ENCODE measurements around the gene SYCN.
"Not testable (repeated sequence)": the region's sequence is repeated elsewhere in the genome, so short reads cannot be mapped to it uniquely, and the experiment has no call there.

SYCN gene

DNA sequence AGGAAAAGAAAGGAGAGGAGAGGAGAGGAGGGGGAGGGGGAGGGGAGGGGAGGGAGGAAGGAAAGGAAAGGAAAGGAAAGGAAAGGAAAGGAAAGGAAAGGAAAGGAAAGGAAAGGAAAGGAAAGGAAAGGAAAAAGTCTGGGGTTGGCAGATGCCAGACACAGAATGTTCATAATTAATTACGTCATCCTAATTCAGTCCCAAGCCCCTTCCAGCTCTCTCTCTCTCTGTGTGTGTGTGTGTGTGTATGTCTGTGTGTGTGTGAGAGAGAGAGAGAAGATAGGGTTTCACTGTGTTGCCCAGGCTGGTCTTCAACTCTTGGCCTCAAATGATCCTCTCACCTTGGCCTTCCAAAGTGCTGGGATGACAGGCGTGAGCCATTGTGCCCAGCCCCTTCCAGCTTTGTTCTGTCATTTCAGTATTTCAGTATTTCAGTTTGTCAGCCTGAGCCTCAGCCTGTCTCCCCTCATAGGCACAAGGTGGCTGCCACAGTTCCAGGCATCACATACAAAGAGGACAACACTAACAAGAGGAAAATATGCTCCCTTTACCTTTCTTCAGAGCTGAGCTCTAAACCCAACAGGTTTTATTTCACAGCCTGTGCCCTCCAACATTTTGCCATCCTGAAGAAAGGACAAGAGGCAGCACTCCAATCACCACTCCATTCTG lies 26.2 kb upstream of the SYCN start:
- DNase-seq, result no peak

DNA sequence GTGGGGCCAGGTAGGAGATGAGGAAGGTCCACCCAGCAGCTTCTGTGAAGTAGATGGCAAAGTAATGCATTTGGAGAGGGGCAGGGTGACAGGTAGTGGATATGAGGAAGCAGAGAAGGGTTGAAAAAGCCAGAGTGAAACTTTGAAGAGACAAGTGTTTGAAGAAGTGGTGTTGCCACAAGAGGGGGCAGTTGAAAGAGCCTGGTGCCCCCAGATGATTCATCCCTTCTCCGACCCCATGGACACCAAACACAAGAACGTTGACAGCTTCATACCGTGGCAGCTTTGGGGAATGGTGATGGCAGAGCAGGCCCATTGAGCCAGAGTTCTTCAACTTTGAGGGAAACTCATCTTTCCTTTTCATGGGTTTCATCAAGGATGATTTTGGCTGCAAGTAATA lies 20.8 kb upstream of the SYCN start:
- no peak for DNase-seq

DNA sequence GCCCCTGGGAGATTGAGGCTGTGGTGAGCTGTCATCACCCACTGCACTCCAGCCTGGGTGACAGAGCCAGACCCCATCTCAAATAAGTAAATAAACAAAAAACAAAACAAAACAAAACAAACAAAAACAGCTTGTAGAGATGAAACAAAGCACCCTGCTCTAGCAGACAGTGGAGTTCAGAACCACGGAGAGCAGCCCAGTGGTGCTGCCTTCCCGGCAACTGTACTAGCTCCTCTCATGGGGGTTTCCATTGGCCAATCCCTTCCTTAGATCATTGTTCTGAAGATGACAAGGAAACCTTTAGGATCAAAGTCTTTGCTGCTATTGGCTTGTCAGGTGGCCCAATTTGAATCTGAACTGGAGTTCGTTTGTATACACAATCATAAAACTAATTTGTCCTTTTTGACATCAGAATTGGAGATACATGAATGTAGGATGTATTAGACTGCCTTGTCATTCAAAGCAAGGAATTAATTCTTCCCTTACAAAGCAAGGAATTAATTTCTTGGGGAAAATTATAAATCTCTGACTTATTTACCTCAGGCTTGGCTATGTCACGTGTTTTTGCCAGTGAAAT lies 19.7 kb upstream of the SYCN start:
- no peak for DNase-seq

DNA sequence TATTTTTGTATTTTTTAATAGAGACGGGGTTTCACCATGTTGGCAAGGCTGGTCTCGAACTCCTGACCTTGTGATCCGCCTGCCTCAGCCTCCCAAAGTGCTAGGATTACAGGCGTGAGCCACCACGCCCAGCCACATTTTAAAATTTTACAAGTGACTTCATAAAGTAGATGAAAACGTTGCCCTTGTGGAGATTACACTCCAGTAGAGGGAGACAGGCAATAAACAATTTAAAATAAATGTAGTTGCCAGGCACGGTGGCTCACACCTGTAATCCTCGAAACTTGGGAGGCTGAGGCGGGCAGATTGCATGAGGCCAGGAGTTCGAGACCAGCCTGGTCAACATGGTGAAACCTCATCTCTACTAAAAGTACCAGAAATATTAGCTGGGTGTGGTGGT lies 15.0 kb upstream of the SYCN start:
- DNase-seq, result not testable (repeated sequence)

DNA sequence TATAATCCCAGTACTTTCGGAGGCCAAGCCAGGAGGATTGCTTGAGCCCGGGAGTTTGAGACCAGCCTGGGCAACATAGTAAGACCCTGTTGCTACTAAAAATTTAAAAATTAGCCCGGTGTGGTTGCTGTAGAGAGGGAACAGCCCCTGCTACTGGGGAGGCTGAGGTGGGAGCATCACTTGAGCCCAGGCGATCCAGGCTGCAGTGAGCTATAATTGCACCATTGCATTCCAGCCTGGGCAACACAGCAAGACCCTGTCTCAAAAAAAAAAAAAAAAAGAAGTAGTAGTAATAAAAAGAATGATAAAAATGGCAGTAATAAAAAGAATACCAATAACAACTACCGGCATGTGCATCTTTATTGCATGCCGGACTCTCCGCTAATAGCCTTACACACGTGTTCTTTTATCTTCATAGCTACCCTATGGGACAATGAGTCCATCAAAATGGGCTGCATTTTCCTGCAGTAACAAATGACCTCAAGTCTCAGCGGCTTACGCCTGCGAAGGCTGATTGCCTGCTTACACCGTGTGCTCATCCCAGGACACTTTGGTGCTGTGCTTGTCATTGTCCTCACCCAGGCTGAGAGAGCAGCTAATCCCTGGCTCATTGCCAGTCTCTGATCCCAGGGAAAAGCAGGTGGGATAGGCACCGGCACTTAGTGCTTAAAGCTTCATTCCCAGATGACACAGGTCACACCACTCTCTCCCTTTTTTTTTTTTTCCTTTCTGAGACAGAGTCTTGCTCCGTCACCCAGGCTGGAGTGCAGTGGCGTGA lies 14.4 kb upstream of the SYCN start:
- DNase-seq, result no peak

DNA sequence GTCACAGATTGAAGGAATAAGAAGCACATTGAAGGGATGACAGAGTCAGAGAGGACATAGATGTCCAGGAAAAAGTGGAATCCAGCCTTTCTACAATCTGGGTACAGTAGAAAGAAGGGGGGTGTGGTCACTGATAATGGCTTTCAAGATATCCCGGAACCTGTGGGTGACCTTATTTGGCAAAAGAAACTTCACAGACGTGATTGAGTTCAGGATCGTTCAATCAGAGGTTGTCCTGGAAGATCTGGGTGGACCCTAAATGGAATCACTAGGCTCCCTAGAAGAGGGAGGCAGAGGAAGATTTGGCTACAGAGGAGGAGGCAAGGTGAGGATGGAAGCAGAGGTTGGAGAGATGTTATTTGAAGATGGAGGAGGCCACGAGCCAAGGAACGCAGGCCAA lies 13.0 kb upstream of the SYCN start:
- DNase-seq, result no peak

DNA sequence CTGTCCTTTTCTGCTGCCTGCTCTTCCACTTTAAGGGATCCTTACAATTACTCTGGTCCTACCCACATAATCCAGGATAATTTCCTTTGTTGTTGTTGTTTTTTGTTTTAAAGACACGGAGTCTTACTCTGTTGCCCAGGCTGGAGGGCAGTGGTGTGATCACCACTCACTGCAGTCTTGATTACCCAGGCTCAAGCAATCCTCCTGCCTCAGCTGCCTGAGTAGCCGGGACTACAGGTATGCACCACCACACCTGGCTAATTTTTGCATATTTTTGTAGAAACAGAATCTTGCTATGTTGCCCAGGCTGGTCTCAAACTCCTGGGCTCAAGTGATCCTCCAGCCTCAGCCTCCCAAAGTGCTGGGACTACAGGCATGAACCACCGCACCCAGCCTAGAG lies 11.3 kb upstream of the SYCN start:
- DNase-seq, result not testable (repeated sequence)

DNA sequence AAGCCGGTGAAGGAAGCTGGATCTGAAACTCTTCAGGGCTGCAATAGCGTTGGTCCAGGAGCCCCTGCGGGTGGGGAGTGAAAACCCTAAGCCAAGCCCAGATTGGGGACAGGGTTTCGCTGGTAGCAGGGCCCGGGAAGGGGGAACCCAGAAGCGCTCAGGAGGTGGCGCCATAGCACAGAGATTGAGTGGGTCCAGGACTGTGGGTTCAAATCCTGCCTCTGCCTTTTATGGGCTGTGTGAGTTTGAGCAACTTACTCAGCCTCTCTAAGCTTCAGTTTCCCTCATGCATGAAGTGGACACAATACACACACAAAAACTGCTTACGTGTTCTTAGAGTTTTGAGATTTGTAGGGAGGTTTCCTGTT lies 8.3 kb upstream of the SYCN start:
- peak in 1 of 56 donors; percentile 4 for DNase-seq

DNA sequence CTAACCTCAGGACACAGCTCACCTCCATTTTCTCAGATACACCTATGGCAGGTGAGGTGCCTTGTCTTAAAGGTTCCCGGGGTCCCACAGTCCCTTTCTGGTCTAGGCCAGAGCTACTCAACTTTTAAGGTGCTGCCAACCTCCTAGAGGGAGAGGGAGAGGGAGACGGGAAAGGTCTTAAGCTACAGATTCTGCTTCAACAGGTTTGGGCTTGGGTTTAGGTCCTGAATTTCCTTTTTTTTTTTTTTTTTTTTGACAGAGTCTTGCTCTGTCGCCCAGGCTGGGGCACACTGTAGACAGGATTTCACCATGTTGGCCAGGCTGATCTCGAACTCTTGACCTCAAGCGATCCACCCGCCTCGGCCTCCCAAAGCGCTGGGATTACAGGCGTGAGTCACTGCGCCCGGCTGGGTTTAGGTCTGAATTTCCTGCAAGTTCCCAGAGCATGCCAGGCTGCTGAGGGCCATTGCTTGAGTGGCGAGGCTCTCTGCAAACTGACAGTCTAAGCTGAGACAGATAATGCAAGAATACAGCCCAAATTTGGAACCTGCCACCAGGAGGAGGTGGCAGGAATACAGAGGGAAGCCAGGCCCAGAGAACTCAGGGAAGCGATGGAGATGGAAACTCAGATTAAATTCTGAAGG lies 7.8 kb upstream of the SYCN start:
- DNase-seq, result no peak

DNA sequence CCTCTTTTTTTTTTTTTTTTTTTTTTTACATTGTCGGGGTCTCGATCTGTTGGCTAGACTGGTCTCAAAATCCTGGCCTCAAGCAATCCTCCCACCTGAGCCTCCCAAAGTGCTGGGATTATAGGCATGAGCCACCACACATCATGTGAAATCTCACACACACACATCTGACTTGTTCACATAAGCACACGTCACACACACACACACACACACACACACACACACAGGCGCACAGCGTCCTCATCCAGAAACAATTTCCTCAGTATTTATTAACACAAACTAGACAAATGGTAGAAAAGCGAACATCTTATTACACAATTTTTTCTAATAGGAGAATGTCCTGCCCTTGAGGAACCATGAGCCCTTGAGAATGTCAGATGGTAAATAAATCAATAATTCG lies 5.1 kb upstream of the SYCN start:
- no peak for DNase-seq

DNA sequence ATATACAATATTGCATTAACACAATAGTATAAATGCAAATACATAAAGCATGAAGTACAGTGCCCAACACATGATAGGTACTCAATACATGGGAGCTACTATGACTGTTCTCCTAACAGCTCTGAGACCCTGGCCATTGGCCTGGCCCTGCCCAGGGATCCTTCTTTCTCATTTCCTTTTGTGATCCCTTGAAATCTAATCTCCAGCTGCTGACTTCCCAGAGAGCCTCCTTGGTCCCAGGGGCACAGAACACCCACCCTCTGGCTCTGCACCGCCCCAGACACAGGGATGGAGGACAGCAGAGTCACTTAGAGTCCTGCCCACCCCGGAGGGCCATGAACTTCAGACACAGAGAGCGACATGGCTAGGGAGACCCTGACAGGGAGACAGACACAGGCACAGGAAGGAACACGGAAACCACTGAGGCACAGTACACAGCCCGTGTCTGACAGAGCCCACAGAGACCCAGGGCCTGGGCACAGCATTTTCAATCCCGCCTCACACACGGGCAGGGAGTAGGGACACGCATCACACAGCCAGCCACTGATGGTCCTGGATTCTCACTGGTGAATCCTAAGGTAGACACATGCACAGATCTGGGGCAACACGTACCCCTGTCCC lies 4.2 kb upstream of the SYCN start:
- no peak for DNase-seq

DNA sequence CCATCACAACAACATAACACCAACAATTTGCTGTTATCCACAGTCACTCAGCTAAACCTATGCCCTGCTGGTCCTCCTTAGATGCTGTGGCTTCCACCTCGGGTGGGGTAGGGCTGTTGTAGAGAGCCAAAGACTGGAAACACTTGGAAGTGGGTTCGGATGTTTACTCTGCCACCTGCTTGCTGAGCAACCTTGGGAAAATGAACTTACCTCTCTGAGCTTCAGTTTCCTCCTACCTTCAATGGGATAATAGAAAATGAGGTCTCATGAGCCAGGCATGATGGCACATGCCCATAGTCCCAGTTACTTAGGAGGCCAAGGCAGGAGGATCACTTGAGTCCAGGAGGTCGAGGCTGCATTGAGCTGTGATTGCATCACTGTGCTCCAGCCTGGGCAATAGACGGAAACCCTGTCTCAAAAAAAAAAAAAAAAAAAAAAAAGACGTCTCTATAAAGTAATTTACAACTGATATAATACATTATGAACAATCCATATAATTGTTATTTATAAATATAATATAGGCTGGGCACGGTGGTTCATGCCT lies 3.3 kb upstream of the SYCN start:
- no peak for DNase-seq

DNA sequence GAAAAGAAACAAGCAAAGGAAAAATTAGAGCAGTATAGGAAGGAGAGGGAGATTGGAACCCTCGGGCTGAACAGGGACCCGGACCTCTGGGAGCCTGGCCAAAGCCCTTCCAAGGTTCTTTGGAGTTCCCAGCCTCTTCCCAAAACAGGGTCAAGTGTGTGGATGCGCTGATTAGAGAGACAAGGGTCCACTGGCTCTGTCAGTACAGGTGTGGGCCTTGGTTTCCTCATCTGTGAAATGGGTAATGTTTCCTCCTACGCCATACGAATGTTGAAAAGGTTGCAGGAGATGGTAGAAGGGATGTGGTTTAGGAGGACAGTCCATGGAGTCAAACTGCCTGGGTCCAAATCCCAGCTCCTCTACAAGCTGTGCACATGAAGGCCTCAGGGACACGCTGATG lies 2.1 kb upstream of the SYCN start:
- no peak for DNase-seq

DNA sequence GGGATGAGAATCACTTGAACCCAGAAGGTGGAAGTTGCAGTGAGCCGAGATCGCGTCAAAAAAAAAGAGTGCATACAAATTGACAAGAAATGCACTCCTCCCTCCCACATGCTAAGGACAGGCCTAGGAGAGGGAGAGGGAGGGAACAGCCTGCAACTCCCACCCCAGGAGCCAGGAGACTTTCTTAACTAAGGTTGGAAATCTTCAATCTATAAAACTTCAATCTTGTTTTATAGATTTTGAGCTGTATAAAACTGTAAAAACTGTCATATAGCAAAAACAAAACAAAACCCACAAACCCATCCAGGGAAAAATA lies 1.3 kb upstream of the SYCN start:
- no peak for DNase-seq

DNA sequence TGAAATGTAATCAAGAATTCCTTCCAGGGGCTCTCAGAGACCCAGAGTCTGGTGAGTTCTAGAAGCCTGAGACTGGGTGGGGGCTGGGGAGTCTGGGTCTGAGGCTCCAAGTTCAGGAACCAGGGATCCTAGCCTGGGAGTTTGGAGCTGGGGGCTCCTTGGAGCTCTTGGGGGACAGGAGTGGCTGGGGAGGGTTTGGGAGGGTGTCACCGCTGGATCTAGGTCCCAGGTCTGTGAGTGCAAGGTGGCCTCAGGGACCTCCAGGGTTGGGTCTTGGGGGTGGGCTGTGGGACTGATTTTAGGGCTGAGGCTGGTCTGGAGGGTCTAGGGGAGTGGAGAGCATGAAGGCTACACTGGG lies 1.1 kb downstream of the SYCN start:
- no peak for DNase-seq

DNA sequence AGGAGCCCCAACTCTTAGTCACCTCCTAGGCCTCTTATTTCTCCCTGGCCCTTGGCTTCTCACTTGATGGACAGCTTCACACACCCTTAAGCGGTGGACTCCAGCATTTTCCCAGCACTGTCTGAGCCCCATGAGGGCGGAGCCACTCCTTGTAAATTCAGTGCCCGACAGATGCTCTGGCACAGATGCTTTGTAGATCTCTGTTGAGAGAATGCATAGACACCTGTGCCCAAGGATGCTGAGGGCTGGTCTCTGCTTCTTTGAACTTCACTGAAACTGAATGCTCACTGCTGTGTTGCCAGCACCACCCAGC lies 3.3 kb downstream of the SYCN start:
- no peak for DNase-seq

DNA sequence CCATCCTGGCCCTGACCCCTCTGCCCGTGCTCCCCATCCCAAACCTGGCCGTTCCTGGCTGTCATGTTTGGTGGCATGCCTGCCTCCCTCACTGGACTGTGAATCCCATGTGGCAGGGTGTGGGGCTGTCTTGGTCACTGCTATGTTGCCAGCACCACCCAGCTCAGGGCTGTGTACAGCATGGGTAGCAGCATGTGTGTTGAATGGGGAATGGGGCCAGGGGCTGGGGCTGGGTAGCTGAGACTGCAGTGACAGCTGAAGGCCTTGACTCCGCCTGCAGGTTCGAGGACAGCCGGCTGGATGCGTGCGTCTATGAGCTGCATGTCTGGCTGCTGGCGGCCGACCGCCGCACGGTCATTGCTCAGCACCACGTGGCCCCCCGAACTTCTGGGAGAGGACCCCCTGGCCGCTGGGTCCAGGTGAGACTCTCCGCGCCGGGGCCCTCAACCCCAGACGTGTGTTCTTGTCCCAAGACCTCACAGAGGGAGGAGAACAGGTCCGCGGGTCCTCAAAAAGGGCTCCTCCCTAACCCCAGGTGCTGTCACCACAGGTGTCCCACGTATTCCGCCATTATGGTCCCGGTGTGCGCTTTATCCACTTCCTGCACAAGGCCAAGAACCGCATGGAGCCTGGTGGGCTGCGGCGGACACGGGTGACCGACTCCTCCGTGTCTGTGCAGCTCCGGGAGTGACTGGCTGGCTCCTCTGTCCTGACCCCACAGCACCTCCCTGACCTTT lies 3.8 kb downstream of the SYCN start:
- no peak for DNase-seq

DNA sequence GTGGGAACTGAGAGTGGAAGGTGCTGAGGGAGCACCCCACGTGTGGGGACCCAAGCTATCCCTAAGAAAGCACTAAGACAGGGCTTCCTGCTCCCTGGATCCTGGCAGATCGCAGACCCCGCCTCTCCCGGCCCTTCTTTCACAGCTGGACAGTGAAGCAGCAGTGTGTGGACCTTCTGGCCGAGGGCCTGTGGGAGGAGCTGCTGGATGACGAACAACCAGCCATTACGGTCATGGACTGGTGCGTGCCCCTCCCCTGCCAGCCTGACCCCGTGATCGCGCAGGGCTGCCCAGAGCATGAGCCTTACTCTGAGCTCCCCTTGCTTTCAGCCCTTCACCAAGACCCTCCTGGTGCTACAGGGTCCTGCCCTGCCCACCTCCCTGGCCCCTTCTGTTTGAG lies 5.0 kb downstream of the SYCN start:
- peak in 48 of 56 donors; percentile 4 to 79 (median 45) for DNase-seq

DNA sequence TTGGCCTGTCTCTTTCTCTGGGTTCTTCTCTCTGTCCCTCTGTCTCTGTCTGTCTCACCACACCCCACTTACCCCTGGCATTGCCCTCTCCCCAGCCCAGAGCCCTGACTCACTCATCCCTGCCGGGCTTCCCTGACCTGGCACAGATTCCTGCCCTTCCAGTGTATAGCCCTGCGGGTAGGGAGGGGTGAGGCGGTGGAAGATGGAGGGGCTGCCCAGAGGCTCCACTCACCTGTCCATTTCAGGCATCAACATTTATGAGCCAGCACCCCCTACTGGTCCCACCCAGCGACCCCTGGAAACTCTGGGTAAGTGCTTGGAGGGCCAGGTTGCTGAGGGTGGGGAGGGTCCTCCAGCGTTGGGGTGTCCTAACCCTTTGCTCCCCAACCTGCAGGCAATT lies 6.3 kb downstream of the SYCN start:
- no peak for DNase-seq

DNA sequence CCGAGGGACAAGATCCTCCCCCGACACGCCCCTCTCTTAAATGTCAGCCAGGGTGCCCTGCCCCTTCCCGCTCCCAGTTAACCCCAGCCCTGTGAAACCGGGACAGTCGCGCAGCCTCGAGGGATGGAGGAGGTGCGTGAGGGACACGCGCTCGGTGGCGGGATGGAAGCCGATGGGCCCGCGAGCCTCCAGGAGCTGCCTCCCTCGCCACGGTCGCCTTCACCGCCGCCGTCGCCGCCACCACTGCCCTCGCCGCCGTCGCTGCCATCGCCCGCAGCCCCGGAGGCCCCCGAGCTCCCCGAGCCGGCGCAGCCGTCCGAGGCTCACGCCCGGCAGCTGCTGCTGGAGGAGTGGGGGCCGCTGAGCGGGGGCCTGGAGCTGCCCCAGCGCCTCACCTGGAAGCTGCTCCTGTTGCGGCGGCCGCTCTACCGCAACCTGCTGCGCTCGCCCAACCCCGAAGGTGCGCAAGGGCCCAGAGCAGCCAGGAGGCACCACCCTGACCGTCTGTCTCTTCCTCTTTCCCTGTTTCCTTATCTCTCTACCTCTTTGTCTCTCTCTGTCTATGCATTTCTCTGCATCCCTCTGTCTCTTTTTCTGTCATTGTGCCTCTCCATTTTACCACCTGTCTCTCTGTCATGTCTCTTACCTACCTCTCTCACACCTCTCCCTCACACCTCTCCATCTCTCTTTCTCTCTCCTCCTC lies 7.1 kb downstream of the SYCN start, which contains the start of gene NCCRP1:
Gene NCCRP1 (plus strand): TSS at position 105 of the 703 bp plus-strand sequence. CDS start 19 bp downstream, at position 124.
- no peak for DNase-seq

DNA sequence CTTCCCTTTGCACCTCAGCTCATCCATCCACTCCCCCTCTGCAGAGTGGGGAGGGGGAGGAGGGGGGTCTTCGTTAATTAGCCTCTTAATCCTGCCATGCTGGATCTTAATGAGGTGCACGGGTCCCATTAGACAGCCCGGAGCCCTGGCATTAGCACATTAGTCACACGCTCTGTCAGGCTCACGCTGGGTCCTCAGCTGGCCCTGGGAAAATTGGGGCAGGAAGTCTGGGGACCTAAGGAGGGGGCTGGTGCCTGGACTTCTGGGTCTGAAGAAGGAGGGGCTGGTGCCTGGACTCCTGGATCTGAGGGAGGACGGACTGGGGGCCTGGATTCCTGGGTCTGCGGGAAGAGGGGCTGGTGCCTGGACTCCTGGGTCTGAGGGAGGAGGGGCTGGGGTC lies 7.7 kb downstream of the SYCN start:
- no peak for DNase-seq
